GM20431 (cell line): ENCODE data around the gene GDPD5.

ENCODE experiments used
- in situ Hi-C: fragments of 300-500 bp; cut with MseI, MboI; formaldehyde crosslinking; loops from one replicate; pipeline ENCODE4 v1.15.0; 2020; ENCODE audit warnings: low sequenced_read_pairs; ENCODE audit not compliant: unreplicated experiment

GDPD5 gene

GRCh38 chr11:75538150-75538942, 12.6 kb upstream of the GDPD5 start:
- in situ Hi-C loops = no loop called here

GRCh38 chr11:75537740-75538139, 12.0 kb upstream of the GDPD5 start:
- in situ Hi-C loops = no loop called here

GRCh38 chr11:75536786-75537641, 11.3 kb upstream of the GDPD5 start:
- in situ Hi-C loops = no loop called here

- in situ Hi-C loops = no loop called here
Measured at GRCh38 chr11:75535071-75535470, 9.3 kb upstream of the GDPD5 start.

DNA sequence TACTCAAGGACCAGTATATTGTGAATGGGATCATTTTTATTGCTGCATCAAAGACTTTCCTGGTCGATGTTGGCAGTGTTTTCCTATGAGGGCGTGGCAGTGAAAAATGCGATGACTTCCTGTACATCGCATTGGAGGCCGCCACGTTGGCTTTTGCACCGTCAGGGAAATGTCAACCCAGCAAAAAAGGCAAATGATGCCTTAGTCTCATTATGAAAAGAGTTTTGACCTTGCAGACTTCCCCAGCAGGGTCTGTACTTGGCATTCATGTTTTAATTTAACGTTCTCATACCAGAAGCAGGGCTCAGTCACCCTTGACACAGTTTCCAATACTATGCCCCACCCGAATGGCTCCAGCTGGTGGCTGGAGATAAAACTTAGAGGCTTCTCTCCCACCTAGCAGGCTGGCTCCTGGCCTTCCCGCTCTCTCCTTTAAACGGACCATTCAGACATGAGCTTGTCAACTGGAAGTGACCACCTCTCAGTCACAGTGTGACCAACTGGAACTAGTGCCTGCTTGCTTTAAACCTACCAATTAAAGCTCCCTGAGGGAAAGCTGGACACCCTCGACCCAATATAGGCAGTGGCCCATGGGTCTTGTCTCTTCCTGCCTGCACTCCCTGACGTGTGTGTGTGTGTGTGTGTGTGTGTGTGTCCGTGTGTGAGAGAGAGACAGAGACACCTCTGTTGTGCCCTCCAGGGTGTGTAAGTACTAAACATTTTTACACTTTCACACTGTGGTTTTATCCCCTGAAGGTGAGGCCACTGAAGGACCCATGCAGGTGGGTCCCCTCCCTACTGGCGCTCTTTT, 8.7 kb upstream of the GDPD5 start:
- in situ Hi-C loops = no loop called here

DNA sequence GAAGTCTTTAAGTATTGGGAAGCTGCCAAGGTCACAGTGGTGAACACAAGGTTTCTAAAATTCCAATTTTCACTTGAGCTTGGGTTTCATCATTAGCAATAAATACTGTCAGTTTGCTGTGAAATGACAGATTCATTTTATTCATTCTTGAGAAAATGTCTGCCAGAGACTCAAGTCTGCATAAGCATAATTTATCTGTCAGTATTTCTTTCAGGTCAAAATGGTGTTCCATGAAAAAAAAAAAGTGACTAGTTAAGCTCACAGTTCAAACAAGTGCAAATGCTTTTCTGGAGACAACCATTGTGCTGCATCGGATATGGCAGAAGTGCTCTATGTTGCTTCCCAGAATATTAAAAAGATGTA, 8.1 kb upstream of the GDPD5 start:
- in situ Hi-C loops = no loop called here

- in situ Hi-C loops = no loop called here
Measured at GRCh38 chr11:75532200-75533048, 6.7 kb upstream of the GDPD5 start.

DNA sequence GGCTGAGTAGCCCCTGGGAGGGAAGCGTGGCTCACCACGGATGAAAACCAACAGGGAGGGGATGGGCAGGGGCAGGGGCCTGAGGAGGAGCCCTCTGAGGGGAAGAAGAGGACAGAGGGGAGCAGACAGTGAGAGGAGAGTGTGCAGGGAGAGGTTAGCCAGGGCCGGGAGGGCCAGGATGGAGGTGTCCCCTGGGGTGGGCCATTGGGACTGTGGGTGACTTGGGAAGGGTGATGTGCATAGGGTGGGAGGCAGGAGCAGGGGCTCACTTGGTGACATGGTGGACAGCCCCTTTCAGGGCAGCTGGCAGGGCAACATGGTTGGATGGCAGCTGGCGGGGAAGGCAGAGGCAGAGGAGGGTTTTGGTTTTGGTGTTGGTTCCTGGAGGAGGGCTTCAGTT, 5.6 kb upstream of the GDPD5 start:
- in situ Hi-C loops = no loop called here

DNA sequence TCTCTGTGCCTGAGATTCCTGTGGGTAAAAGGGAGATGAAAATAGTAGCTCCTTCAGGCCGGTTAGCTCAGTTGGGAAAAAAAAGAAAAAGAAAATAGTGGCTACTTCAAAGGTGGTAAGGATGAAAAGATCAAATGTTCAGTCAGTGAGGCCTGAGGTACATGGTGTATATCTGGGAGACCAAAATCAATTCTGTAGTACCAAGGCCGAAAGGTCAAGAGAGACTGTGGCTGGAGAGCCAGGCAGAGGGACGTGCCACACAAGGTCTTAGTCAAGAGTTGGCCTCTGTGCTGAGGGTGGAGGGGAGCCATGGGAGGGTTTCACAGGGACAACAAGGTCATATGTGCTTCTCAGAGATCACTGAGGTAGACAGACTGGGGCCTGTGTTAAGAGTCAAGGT, 4.8 kb upstream of the GDPD5 start:
- in situ Hi-C loops = no loop called here

GRCh38 chr11:75527938-75528735, 2.4 kb upstream of the GDPD5 start:
- in situ Hi-C loops = loop anchor here (5.0 kb wide), 1 partner anchor 81 kb away; no protein-coding TSS in a partner anchor

DNA sequence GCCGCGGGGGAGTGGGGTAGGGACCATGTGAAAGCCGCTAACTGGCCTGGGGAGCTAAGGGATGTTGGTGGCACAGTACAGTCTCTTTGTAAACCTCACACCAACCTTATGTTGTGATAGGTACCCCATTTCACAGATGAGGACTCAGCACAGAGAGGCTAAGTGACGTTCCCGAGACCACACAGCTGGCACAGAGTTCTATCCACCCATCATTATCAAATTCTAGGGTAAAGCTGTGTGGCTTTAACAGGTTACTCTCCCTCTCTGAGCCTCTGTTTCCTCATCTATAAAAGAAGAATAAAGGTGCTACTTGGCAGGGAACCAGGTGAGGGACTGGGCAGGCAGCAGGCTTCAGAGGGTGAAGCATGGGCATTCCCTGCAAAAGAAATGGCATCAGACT, 1.4 kb upstream of the GDPD5 start:
- in situ Hi-C loops = loop anchor here (5.0 kb wide), 1 partner anchor 80 kb away; no protein-coding TSS in a partner anchor

DNA sequence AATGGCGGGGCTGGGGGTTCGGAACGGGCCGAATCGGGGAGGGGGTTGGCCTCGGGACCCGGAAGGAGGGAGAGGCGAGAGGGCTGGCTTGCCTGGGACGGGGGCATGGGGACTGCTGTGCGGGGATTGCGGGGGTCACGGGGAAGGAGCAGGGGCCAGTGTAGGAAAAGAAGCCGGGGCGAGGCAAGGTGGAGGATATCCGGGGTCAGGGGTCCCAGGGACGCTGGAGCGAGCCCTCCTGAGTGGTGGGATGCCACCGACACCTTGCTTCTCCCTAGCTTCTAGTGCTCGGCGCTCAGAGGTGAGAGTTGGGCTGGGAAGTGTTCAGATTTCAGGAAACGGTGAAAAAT, 426 bp upstream of the GDPD5 start:
- in situ Hi-C loops = loop anchor here (5.0 kb wide), 1 partner anchor 79 kb away; no protein-coding TSS in a partner anchor

DNA sequence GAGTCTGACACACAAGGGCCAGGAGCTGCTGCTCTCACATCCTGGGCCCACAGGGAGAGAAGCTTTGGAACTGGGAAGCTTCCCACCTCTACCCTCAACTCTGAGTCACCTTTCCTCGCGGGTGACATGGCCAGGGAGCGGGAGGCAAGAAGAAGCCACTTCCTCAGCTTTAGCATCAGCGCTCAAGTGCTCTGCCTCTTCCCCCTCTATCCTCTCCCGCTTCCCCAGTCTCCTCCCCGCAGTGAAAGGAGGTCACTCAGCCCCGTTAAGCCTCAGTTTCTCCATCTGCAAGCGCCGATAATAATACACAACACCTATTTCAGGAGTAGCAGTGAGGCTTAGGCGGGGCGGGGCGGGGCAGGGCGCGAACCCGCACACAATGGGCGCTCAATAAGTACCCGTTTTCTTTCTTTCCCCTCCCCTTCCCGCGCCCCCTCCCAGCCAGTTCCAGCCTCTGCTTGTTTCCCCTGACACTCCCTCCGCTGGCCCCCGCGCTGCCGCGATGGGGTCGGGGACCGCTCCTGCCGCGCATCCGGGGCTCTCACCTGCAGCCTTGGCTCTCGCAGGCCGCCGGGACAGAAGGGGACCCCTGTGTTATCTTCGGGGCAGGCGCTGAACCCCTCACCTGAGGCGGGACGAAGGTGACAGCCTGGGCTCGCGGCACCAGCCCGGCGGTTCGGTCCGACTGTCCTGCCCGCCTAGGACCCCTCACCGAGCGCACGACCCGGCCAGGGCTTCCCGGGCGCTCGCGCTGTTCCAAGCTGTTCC, 892 bp downstream of the GDPD5 start:
- in situ Hi-C loops = loop anchor here (5.0 kb wide), 1 partner anchor 78 kb away; no protein-coding TSS in a partner anchor

GRCh38 chr11:75523811-75524664, 1.7 kb downstream of the GDPD5 start:
- in situ Hi-C loops = no loop called here

DNA sequence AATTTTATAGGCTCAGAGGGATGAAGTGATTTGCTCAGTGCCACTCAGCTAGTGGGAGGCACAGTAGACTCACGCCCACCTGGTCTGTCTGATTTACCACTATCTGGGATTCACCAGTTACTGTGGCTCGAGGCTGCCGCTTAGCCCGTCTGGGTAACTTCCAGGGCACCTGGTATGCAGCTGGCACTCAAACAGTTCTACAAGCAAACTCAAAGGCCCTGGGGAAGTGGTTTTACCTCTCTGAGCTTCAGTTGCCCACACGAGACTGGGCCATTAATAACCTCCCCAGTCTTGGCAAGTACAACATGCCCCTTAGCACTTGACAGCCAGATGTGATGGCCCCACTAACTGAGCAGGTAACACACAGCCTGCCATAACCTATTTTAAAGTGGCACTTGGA, 2.6 kb downstream of the GDPD5 start:
- in situ Hi-C loops = no loop called here

GRCh38 chr11:75522286-75523044, 3.3 kb downstream of the GDPD5 start:
- in situ Hi-C loops = no loop called here
